ENCODE data around the gene DQX1.
A peak's percentile ranks its signal among the peaks of the same experiment; 100 is the strongest.

DQX1 gene

GRCh38 chr2:74531666-74532065 is 5.6 kb upstream of the DQX1 start:
- no peak for ATAC-seq

- ATAC-seq = peak; percentile 5 to 12
Measured at GRCh38 chr2:74530239-74531187, 4.5 kb upstream of the DQX1 start.

- ATAC-seq = peak; percentile 90 to 93
Measured at GRCh38 chr2:74529357-74530238, 3.6 kb upstream of the DQX1 start, which contains the start of the genes AUP1 and HTRA2. AUP1 (minus strand) TSS chr2:74529706; CDS start chr2:74529629, 77 bp downstream. HTRA2 (plus strand) TSS chr2:74529933; CDS start chr2:74530007, 74 bp downstream.

- peak; percentile 0 to 1 for ATAC-seq
Measured at GRCh38 chr2:74528600-74529356, 2.7 kb upstream of the DQX1 start.

- no peak for ATAC-seq
Measured at GRCh38 chr2:74527741-74528140, 1.7 kb upstream of the DQX1 start.

- no peak for ATAC-seq
Measured at GRCh38 chr2:74526649-74527230, 709 bp upstream of the DQX1 start.

- no peak for ATAC-seq
Measured at GRCh38 chr2:74524955-74525716, 895 bp downstream of the DQX1 start.

- no peak for ATAC-seq
Measured at GRCh38 chr2:74524005-74524404, 2.0 kb downstream of the DQX1 start.

GRCh38 chr2:74522516-74522915 is 3.5 kb downstream of the DQX1 start:
- no peak for ATAC-seq

- no peak for ATAC-seq
Measured at GRCh38 chr2:74516650-74517049, 9.4 kb downstream of the DQX1 start.

GRCh38 chr2:74515981-74516633 is 9.9 kb downstream of the DQX1 start:
- ATAC-seq = peak; percentile 87 to 88

GRCh38 chr2:74515271-74515980 is 10.6 kb downstream of the DQX1 start:
- no peak for ATAC-seq

- no peak for ATAC-seq
Measured at GRCh38 chr2:74514368-74515270, 11.4 kb downstream of the DQX1 start, which contains the start of gene TLX2. TLX2 (plus strand) TSS chr2:74514450; CDS start chr2:74514807, 357 bp downstream.

- ATAC-seq = no peak
Measured at GRCh38 chr2:74513605-74514367, 12.2 kb downstream of the DQX1 start.

GRCh38 chr2:74512744-74513604 is 13.1 kb downstream of the DQX1 start:
- ATAC-seq = no peak

- ATAC-seq = no peak
Measured at GRCh38 chr2:74511104-74511989, 14.7 kb downstream of the DQX1 start.

All from activated CD4-positive, CD25-positive, alpha-beta regulatory T cell treated with anti-CD3 and anti-CD28 coated beads, Interleukin-2, amount 50 U/mL, for 24 hours (primary cell).